Measurements from ENCODE around the gene LLGL1. TPM values are rescaled to one million over a fixed set of nuclear protein-coding genes. Genes with fewer than 3 reads are reported as not detected.

Gene LLGL1
- total RNA-seq, 1 donor from 2014 or later, result 25.3 TPM

DNA sequence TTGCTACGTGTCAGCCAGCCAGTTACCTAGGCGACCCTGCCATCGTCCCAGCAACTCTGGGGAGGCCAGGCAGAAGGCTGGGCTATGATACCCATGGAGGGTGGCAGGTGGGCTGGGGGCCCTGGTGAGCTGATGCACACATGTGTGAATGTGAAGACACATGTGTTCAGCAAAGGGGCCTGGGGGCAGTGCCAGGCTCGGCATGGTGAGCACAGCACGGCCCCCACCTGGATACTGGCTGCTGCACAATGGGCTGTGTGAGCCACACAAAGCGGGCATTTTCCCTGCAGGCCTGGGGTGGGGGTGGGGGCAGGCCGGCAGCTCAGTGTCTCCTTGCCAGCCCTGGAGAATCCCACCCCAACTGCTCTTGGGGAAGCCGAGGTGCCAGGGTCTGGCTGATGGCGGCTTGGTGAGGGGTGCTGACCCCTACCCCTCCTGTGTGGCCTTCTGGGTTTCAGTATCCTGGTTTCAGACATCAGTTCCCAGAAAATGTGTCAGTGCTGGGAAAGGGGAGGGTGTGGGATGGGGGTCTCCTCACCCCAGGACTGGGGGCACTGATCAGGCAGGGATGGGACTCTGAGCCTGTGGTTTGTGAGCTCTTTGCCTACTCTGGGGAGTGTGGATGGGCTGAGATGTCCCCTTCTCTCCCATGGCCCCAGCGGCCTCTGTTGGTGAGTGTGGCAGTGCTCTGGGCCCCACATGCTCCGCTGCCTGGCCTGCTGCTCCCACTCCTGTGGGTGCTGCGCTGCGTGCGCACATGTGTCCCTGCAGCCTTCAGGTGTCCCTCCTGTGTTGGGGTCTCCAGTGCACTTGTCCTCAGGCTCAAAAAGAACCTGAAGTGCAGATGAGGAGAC lies 5.1 kb downstream of the LLGL1 start:
- no peak for DNase-seq (ENCODE audit: low spot score in 2 of 2)
- peaks cover 7 to 18% of the 10 kb centered on the region in 2 donors for H3K36me3 ChIP-seq
- H3K9me3 ChIP-seq, result no peaks in the 10 kb centered on the region
- no peak overlapping the region for H3K4me3 ChIP-seq
- TF ChIP-seq, protein P1, sequence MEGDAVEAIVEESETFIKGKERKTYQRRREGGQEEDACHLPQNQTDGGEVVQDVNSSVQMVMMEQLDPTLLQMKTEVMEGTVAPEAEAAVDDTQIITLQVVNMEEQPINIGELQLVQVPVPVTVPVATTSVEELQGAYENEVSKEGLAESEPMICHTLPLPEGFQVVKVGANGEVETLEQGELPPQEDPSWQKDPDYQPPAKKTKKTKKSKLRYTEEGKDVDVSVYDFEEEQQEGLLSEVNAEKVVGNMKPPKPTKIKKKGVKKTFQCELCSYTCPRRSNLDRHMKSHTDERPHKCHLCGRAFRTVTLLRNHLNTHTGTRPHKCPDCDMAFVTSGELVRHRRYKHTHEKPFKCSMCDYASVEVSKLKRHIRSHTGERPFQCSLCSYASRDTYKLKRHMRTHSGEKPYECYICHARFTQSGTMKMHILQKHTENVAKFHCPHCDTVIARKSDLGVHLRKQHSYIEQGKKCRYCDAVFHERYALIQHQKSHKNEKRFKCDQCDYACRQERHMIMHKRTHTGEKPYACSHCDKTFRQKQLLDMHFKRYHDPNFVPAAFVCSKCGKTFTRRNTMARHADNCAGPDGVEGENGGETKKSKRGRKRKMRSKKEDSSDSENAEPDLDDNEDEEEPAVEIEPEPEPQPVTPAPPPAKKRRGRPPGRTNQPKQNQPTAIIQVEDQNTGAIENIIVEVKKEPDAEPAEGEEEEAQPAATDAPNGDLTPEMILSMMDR (IDR thresholded peaks at IDR 0.05), result no peak
- peaks cover 0 to 11% of the 10 kb centered on the region in 2 donors for H3K4me1 ChIP-seq
- intact Hi-C loops (cut with DNase I), result no loop called here
- no peak overlapping the region for H3K27ac ChIP-seq
- no peaks in the 10 kb centered on the region for H3K27me3 ChIP-seq

DNA sequence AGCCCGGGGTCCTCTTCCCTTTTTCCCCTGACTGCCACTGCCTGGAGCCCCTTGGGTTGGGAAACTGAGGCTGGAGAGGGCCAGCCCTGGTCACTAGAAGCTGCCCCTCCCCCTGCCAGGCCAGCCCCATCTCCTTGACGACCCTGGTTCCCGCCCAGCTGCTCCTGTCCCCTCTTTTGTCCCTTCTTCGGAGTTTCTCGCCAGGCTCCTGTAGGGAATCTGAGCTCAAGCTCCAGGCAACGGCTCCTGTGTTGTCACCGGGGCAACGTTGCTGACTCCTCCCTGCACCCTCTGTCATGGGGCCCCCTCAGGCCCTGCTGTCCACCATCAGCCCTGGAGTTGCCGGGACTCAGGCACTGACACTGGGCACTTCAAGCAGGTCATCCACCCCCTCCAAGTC lies 5.7 kb downstream of the LLGL1 start:
- TF ChIP-seq, protein P1 (IDR thresholded peaks at IDR 0.05), result no peak
- H3K4me1 ChIP-seq, result peaks cover 0 to 10% of the 10 kb centered on the region in 2 donors
- no peak overlapping the region for H3K4me3 ChIP-seq
- peaks cover 7 to 21% of the 10 kb centered on the region in 2 donors for H3K36me3 ChIP-seq
- DNase-seq (ENCODE audit: low spot score in 2 of 2), result no peak
- intact Hi-C loops (cut with DNase I), result no loop called here
- H3K27ac ChIP-seq, result no peak overlapping the region
- H3K27me3 ChIP-seq, result no peaks in the 10 kb centered on the region
- H3K9me3 ChIP-seq, result no peaks in the 10 kb centered on the region

DNA sequence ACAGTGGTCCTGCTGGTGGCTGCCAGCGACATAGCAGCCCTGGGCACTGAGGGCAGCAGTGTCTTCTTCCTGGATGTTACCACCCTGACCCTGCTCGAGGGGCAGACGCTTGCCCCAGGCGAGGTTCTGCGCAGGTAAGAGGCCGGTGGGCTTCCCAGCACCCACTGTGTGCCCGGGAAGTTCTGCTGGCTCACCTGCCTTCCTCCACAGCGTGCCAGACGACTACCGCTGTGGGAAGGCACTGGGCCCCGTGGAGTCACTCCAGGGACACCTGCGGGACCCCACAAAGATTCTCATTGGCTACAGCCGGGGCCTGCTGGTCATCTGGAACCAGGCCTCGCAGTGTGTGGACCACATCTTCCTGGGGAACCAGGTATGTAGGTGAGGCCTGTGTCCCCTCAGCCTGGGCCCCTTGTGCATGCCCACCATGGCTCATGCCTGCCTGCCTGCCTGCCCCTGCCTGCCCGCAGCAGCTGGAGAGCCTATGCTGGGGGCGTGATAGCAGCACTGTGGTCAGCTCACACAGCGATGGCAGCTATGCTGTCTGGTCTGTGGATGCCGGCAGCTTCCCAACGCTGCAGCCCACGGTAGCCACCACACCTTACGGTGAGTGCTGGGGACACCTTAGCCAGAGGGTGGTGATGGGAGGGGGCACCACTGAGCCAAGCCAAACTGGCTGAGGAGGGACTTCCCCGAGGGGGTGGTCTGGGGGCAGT lies 8.5 kb downstream of the LLGL1 start:
- DNase-seq (ENCODE audit: low spot score in 2 of 2), result no peak
- TF ChIP-seq, protein P1 (IDR thresholded peaks at IDR 0.05), result no peak
- Histone ChIP-seq H3K27me3 (no peaks in the 10 kb centered on the region), H3K27ac (no peak overlapping the region), H3K4me3 (no peak overlapping the region), H3K9me3 (no peaks in the 10 kb centered on the region), H3K4me1 (no peaks in the 10 kb centered on the region), H3K36me3 (peaks cover 13 to 45% of the 10 kb centered on the region in 2 donors)
- intact Hi-C loops (cut with DNase I), result no loop called here

DNA sequence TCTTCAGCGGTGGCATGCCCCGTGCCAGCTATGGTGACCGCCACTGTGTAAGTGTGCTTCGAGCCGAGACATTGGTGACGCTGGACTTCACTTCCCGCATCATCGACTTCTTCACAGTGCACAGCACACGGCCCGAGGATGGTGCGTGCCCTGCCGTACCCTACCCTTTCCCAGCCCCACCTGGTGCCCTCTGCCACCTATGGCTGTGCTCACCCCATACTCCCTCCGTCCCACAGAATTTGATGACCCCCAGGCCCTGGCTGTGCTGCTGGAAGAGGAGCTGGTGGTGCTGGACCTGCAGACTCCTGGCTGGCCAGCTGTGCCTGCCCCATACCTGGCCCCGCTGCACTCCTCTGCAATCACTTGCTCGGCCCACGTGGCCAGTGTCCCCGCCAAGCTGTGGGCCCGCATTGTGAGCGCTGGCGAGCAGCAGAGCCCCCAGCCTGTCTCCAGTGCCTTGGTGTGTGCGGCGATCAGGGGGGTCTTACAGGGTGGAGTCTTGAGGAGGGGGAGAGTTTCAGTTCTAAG lies 9.5 kb downstream of the LLGL1 start:
- TF ChIP-seq, protein P1 (IDR thresholded peaks at IDR 0.05), result no peak

DNA sequence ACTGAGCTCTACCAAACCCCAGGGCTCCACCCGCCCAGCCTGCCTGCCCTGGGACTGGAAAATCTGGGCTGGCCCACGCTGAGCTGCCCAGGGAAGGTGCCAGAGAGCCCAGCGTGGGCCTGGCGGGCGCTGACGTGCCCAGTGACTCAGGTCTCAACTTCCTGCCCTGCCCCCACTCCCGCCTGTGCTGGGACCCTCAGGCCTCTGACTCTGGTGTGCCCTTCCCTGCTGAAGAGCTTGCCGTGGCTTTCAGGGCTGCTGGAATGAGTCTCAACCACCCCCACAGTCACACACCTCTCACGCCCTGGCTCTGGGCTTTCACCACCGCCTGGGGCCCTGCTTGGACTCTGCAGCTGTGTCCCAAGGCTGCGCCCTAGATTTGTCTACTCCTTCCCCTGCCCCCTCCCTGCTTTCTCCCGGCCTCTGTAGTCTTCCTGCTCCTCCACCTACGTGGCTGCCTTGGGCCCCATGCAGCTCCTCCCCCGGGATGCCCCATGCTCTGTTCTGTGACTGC lies 10.4 kb downstream of the LLGL1 start:
- Histone ChIP-seq H3K36me3 (peaks cover 13 to 53% of the 10 kb centered on the region in 2 donors), H3K27me3 (no peaks in the 10 kb centered on the region), H3K9me3 (no peaks in the 10 kb centered on the region), H3K4me3 (no peak overlapping the region), H3K27ac (peak overlapping the region; percentile 69 to 85), H3K4me1 (no peaks in the 10 kb centered on the region)
- peak in 1 of 2 donors; percentile 76 for DNase-seq (ENCODE audit: low spot score in 2 of 2)
- intact Hi-C loops (cut with DNase I), result no loop called here
- TF ChIP-seq, protein P1 (IDR thresholded peaks at IDR 0.05), result no peak

More for the DNA sequence above, 9.5 kb downstream of the LLGL1 start:
- Histone ChIP-seq H3K27ac (peak overlapping the region; percentile 69 to 85), H3K4me3 (no peak overlapping the region), H3K9me3 (no peaks in the 10 kb centered on the region), H3K4me1 (no peaks in the 10 kb centered on the region), H3K36me3 (peaks cover 13 to 48% of the 10 kb centered on the region in 2 donors), H3K27me3 (no peaks in the 10 kb centered on the region)
- no peak for DNase-seq (ENCODE audit: low spot score in 2 of 2)
- intact Hi-C loops (cut with DNase I), result no loop called here
